ENCODE results near the gene LCE3C. TPM values are rescaled to one million over a fixed set of nuclear protein-coding genes. Genes with fewer than 3 reads are reported as not detected.

LCE3C gene
- total RNA-seq, 1 donor from 2014 or later, result not detected

DNA sequence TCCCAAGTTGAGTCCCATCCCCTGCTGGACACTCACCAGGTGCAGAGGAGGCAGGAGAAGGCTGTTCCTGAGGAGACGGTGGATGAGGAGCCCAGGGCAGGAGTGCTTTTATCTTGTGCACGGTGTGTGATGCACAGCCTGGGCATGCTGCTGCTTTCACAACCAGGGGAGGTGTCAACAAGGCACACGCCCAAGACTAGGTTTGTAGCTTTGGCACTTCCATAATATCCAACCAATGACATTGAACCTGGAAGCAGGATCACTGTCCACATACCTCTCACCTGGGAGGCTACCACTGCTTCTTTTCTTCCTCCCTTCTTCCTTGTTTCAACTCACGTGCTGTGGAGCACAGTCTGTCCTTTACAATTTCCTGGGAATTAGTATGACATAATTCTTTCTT is 19.6 kb upstream of the LCE3C start, which contains the start of gene LCE3D:
LCE3D (minus strand) TSS at position 84 of the 400 bp plus-strand sequence. CDS start 580 bp downstream, outside the sequence.
- DNase-seq (ENCODE audit: low spot score), result no peak
- Mint-ChIP-seq H3K27ac (ENCODE audit: unreplicated experiment) (no peak within 1 kb of the TSS), H3K9me3 (ENCODE audit: unreplicated experiment) (no peaks in the 10 kb centered on the region), H3K4me3 (ENCODE audit: unreplicated experiment) (no peak within 1 kb of the TSS), H3K36me3 (ENCODE audit: low read depth, unreplicated experiment) (no peaks in the 10 kb centered on the region), H3K4me1 (ENCODE audit: unreplicated experiment) (peaks cover 3% of the 10 kb centered on the region), H3K27me3 (ENCODE audit: unreplicated experiment) (no peaks in the 10 kb centered on the region)
- TF ChIP-seq, protein P1, sequence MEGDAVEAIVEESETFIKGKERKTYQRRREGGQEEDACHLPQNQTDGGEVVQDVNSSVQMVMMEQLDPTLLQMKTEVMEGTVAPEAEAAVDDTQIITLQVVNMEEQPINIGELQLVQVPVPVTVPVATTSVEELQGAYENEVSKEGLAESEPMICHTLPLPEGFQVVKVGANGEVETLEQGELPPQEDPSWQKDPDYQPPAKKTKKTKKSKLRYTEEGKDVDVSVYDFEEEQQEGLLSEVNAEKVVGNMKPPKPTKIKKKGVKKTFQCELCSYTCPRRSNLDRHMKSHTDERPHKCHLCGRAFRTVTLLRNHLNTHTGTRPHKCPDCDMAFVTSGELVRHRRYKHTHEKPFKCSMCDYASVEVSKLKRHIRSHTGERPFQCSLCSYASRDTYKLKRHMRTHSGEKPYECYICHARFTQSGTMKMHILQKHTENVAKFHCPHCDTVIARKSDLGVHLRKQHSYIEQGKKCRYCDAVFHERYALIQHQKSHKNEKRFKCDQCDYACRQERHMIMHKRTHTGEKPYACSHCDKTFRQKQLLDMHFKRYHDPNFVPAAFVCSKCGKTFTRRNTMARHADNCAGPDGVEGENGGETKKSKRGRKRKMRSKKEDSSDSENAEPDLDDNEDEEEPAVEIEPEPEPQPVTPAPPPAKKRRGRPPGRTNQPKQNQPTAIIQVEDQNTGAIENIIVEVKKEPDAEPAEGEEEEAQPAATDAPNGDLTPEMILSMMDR (IDR thresholded peaks at IDR 0.05; ENCODE audit: unreplicated experiment), result no peak

DNA sequence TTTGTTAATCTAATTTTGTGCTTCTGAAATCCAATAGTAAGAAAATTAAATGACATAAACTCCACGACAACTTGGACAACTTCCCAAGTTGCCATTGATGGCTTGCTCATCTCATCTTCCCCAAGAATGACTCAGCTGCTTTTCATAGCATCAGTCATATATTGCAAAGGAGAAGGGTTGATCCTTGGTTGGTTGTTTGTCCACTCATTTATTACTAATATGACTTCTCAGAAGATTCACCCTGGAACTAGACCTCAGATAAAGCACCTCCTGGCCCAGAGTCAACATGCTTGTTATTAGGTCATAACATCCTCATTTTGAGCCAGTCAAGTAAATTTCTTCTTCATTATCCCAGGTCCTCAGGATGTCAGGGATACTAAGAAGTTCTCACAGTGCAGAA is 17.4 kb upstream of the LCE3C start:
- Mint-ChIP-seq H3K27me3 (ENCODE audit: unreplicated experiment) (no peaks in the 10 kb centered on the region), H3K36me3 (ENCODE audit: low read depth, unreplicated experiment) (no peaks in the 10 kb centered on the region), H3K4me3 (ENCODE audit: unreplicated experiment) (no peak overlapping the region), H3K4me1 (ENCODE audit: unreplicated experiment) (peaks cover 3% of the 10 kb centered on the region), H3K9me3 (ENCODE audit: unreplicated experiment) (no peaks in the 10 kb centered on the region), H3K27ac (ENCODE audit: unreplicated experiment) (no peak overlapping the region)
- TF ChIP-seq, protein P1 (IDR thresholded peaks at IDR 0.05; ENCODE audit: unreplicated experiment), result no peak
- DNase-seq (ENCODE audit: low spot score), result no peak

DNA sequence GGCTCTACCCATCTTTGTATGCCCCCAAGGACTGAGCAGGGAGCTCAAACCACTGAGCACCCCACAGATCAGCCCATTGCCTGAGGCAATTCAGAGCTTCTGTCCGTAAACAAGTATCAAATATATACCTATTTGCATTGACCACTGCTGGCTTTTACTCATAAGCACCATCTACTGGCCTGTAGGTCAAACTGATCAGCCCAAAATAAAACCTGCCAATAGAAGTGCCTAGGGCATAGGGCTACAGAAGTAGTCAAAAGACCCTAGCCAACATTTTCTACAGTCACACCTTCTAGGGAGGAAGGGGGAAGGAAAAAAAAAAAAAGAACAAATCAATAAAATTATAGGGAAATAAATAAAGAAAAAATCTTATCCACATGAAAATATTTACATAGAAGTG is 14.4 kb upstream of the LCE3C start:
- H3K9me3 Mint-ChIP-seq (ENCODE audit: unreplicated experiment), result no peaks in the 10 kb centered on the region
- no peaks in the 10 kb centered on the region for H3K36me3 Mint-ChIP-seq (ENCODE audit: low read depth, unreplicated experiment)
- H3K4me3 Mint-ChIP-seq (ENCODE audit: unreplicated experiment), result no peak overlapping the region
- DNase-seq (ENCODE audit: low spot score), result no peak
- no peaks in the 10 kb centered on the region for H3K27me3 Mint-ChIP-seq (ENCODE audit: unreplicated experiment)
- H3K27ac Mint-ChIP-seq (ENCODE audit: unreplicated experiment), result no peak overlapping the region
- TF ChIP-seq, protein P1 (IDR thresholded peaks at IDR 0.05; ENCODE audit: unreplicated experiment), result no peak
- no peaks in the 10 kb centered on the region for H3K4me1 Mint-ChIP-seq (ENCODE audit: unreplicated experiment)

DNA sequence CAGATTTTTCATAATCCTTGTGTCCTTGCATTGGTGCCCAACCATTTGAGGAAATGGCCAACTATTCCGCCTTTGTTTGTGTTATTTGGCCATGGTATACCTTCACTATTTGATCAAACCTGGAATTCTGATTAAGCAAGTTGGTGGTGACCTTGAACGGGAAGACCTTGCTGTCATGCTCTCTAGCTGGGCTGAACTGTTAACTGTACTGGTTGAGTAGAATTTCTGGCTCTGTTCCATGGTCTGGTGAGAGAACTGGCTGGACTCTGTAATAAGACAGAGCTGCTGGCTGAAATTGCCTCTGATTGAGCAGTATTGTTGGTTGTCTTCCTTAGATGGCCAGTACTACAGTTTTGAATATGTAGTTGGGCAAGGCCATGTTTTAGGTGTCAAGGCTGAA is 3.0 kb upstream of the LCE3C start:
- TF ChIP-seq, protein P1 (IDR thresholded peaks at IDR 0.05; ENCODE audit: unreplicated experiment), result no peak
- DNase-seq (ENCODE audit: low spot score), result no peak
- H3K36me3 Mint-ChIP-seq (ENCODE audit: low read depth, unreplicated experiment), result no peaks in the 10 kb centered on the region
- H3K4me3 Mint-ChIP-seq (ENCODE audit: unreplicated experiment), result no peak overlapping the region
- no peak overlapping the region for H3K27ac Mint-ChIP-seq (ENCODE audit: unreplicated experiment)
- H3K4me1 Mint-ChIP-seq (ENCODE audit: unreplicated experiment), result no peaks in the 10 kb centered on the region
- H3K9me3 Mint-ChIP-seq (ENCODE audit: unreplicated experiment), result no peaks in the 10 kb centered on the region
- H3K27me3 Mint-ChIP-seq (ENCODE audit: unreplicated experiment), result no peaks in the 10 kb centered on the region

DNA sequence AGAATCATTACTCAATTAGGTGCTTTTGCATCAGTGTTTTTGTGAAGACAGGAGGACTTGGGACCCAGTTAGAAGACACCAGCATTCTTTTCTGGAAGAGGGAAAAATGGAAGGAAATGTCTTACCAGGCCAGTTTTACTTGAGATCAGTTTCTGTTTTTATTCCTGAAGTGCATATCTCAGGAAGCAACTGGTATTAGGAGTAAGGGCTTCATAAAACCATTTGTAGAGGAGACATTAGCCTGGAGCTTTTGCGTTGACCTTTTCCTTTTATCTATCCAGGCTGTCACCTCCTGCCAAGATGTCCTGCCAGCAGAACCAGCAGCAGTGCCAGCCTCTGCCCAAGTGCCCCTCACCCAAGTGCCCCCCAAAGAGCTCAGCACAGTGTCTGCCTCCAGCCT is 13.5 kb downstream of the LCE3C start, which contains the start of gene LCE3B:
LCE3B (plus strand) TSS at position 301 of the 400 bp plus-strand sequence; CDS start at position 301, 0 bp downstream.
- DNase-seq (ENCODE audit: low spot score), result no peak
- no peak within 1 kb of the TSS for H3K27ac Mint-ChIP-seq (ENCODE audit: unreplicated experiment)
- H3K4me1 Mint-ChIP-seq (ENCODE audit: unreplicated experiment), result no peaks in the 10 kb centered on the region
- TF ChIP-seq, protein P1 (IDR thresholded peaks at IDR 0.05; ENCODE audit: unreplicated experiment), result no peak
- H3K4me3 Mint-ChIP-seq (ENCODE audit: unreplicated experiment), result no peak within 1 kb of the TSS
- peaks cover 2% of the 10 kb centered on the region for H3K36me3 Mint-ChIP-seq (ENCODE audit: low read depth, unreplicated experiment)
- H3K9me3 Mint-ChIP-seq (ENCODE audit: unreplicated experiment), result peaks cover 9% of the 10 kb centered on the region
- H3K27me3 Mint-ChIP-seq (ENCODE audit: unreplicated experiment), result no peaks in the 10 kb centered on the region
